Cardiac muscle cell (in vitro differentiated cells and primary cell): Measurements from ENCODE around the gene SERPINB10. TPM values are rescaled to one million over a fixed set of nuclear protein-coding genes. Genes with fewer than 3 reads are reported as not detected.
A peak's percentile ranks its signal among the peaks of the same experiment; 100 is the strongest.

Experiments
- DNase-seq, 2 donors: peaks; one replicate each; pipeline versions ENCODE4 v3.0.0 to v3.0.0-alpha.2; 2010 to 2017; ENCODE audit warnings: low read depth in 1 of 2, low spot score in 1 of 2
- H3K27ac ChIP-seq: fragments of 200-600 bp; sonication (generic); 2 replicates; pipeline ENCODE4 v1.5.1; 2016
- H3K27me3 ChIP-seq: fragments of 200-600 bp; sonication (generic); 2 replicates; pipeline ENCODE4 v1.6.0; 2016; ENCODE audit warnings: control low read depth
- H3K36me3 ChIP-seq: fragments of 200-600 bp; sonication (generic); 2 replicates; pipeline ENCODE4 v1.5.1; 2016; ENCODE audit warnings: control low read depth
- H3K4me1 ChIP-seq: fragments of 200-600 bp; sonication (generic); 2 replicates; pipeline ENCODE4 v1.8.1; 2017; ENCODE audit warnings: low read depth, mild to moderate bottlenecking, mixed run types
- H3K4me3 ChIP-seq: fragments of 200-600 bp; sonication (generic); 2 replicates; pipeline ENCODE4 v1.5.1; 2016; ENCODE audit warnings: mild to moderate bottlenecking
- H3K9me3 ChIP-seq: fragments of 200-600 bp; sonication (generic); 2 replicates; pipeline ENCODE4 v1.5.1; 2017; ENCODE audit warnings: low read depth, mild to moderate bottlenecking, control low read depth
- CTCF ChIP-seq: IDR thresholded peaks from 2 replicates; pipeline ENCODE4 v1.5.1; 2012; ENCODE audit warnings: low read depth, mild to moderate bottlenecking, low read length
- polyA plus RNA-seq: library from polyadenylated mRNA; unstranded; fragments of >200 nt; fragmentation: Nextera tagmentation; extraction: Ambion mirVana; gene quantifications from 2 replicates; pipeline ENCODE4 v1.2.1, GENCODE V29; 2016
- total RNA-seq: library from RNA; depleted of rRNA; stranded (reverse); fragments of >200 nt; gene quantifications from 2 replicates; pipeline ENCODE4 v1.2.3, GENCODE V29; 2016

SERPINB10 gene
- total and polyA plus RNA-seq, 2 experiments from 2014 or later = not detected

- DNase-seq = no peak
- Histone ChIP-seq H3K4me3 (no peak overlapping the region), H3K9me3 (no peaks in the 10 kb centered on the region), H3K36me3 (no peaks in the 10 kb centered on the region), H3K4me1 (no peaks in the 10 kb centered on the region), H3K27me3 (no peaks in the 10 kb centered on the region), H3K27ac (no peak overlapping the region)
- TF ChIP-seq CTCF = no peak
These were observed 15.2 kb upstream of the SERPINB10 start for GRCh38 chr18:63892566-63892965.

- Histone ChIP-seq H3K27ac (no peak overlapping the region), H3K4me3 (no peak overlapping the region), H3K27me3 (no peaks in the 10 kb centered on the region), H3K4me1 (no peaks in the 10 kb centered on the region), H3K9me3 (no peaks in the 10 kb centered on the region), H3K36me3 (no peaks in the 10 kb centered on the region)
- DNase-seq = no peak
- TF ChIP-seq CTCF = no peak
These were observed 13.5 kb upstream of the SERPINB10 start for GRCh38 chr18:63894106-63894772.

- Histone ChIP-seq H3K27me3 (no peaks in the 10 kb centered on the region), H3K27ac (no peak overlapping the region), H3K4me1 (no peaks in the 10 kb centered on the region), H3K9me3 (no peaks in the 10 kb centered on the region), H3K36me3 (no peaks in the 10 kb centered on the region), H3K4me3 (no peak overlapping the region)
- DNase-seq = no peak
- no peak for TF ChIP-seq CTCF
These were observed 12.6 kb upstream of the SERPINB10 start for GRCh38 chr18:63895190-63895589.

- no peak for TF ChIP-seq CTCF
- Histone ChIP-seq H3K27ac (no peak overlapping the region), H3K4me3 (no peak overlapping the region), H3K27me3 (no peaks in the 10 kb centered on the region), H3K4me1 (no peaks in the 10 kb centered on the region), H3K36me3 (no peaks in the 10 kb centered on the region), H3K9me3 (no peaks in the 10 kb centered on the region)
- DNase-seq = peak in 1 of 2 donors; percentile 73
These were observed 10.7 kb upstream of the SERPINB10 start for GRCh38 chr18:63897072-63897471.

DNA sequence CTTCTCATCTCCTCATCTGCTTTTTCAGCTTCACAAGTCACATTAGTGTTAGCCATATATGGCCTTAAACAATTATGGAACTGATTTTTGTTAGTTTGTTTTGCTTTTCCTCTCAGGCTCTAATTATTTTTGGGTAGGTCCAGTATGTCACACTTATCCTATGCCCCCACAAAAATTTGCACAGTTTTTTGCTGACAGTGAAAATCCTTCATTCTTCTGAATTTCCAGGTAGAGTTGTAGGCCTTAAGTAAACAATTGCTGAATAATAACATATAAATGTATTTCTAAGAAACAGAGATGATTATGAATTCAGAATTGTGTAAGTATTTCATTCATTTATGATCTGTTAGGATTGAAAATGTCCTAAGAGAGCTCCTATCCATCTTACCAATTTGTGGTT lies 8.6 kb upstream of the SERPINB10 start:
- TF ChIP-seq CTCF = no peak
- no peaks in the 10 kb centered on the region for H3K4me1 ChIP-seq
- H3K9me3 ChIP-seq = no peaks in the 10 kb centered on the region
- no peak overlapping the region for H3K27ac ChIP-seq
- H3K27me3 ChIP-seq = no peaks in the 10 kb centered on the region
- H3K4me3 ChIP-seq = no peak overlapping the region
- no peaks in the 10 kb centered on the region for H3K36me3 ChIP-seq
- no peak for DNase-seq
